H1 (cell line): Measurements from ENCODE around the gene MKX. TPM values are rescaled to one million over a fixed set of nuclear protein-coding genes. Genes with fewer than 3 reads are reported as not detected.

Experiments used
- CTCF ChIA-PET: fragments of 300-600 bp; sonication (Branson Sonifier 250); formaldehyde crosslinking; loops from one replicate; lab custom pipeline; 2021; ENCODE audit not compliant: partially characterized antibody; lab: Charles Lee
- POLR2A ChIA-PET: fragments of 300-600 bp; sonication (Branson Sonifier 250); formaldehyde crosslinking; loops from one replicate; lab custom pipeline; 2021; ENCODE audit warnings: inconsistent platforms; ENCODE audit not compliant: partially characterized antibody; lab: Charles Lee
- DNase-seq, 2 experiments: peaks; one replicate each; pipeline versions ENCODE4 v3.0.0 to v3.0.0-alpha.2; 2010 to 2022; ENCODE audit warnings: low spot score in 2 of 2, low read depth in 1 of 2, mixed read lengths in 1 of 2
- FAIRE-seq: peaks from 2 replicates; lab custom pipeline; 2011; peaks lifted over from hg19 to GRCh38; lab: Jason Lieb, UNC
- H2AFZ ChIP-seq: 2 replicates; pipeline ENCODE4 v1.8.1; 2012; ENCODE audit warnings: low read length, inconsistent platforms
- H2AK5ac ChIP-seq: 2 replicates; pipeline ENCODE4 v1.6.1; 2013; ENCODE audit warnings: low read depth, low read length
- H2BK120ac ChIP-seq: replicated peaks from 2 replicates; pipeline ENCODE3; 2013; ENCODE audit warnings: low read depth, low read length, inconsistent platforms
- H2BK12ac ChIP-seq: 2 replicates; pipeline ENCODE4 v1.6.1; 2013; ENCODE audit warnings: low read depth, low read length
- H2BK15ac ChIP-seq: 2 replicates; pipeline ENCODE4 v1.6.1; 2013; ENCODE audit warnings: low read length
- H2BK20ac ChIP-seq: 2 replicates; pipeline ENCODE4 v1.6.1; 2013; ENCODE audit warnings: low read length
- H2BK5ac ChIP-seq: 2 replicates; pipeline ENCODE4 v1.6.1; 2013; ENCODE audit warnings: low read depth, low read length
- H3K14ac ChIP-seq: 2 replicates; pipeline ENCODE4 v1.6.1; 2013; ENCODE audit warnings: inconsistent platforms; ENCODE audit not compliant: insufficient read length
- H3K18ac ChIP-seq: 2 replicates; pipeline ENCODE4 v1.6.1; 2013; ENCODE audit warnings: low read length; ENCODE audit errors: extremely low read depth
- H3K23ac ChIP-seq: 2 replicates; pipeline ENCODE4 v1.6.1; 2013; ENCODE audit warnings: inconsistent platforms; ENCODE audit not compliant: insufficient read length
- H3K23me2 ChIP-seq: 2 replicates; pipeline ENCODE4 v1.6.1; 2013; ENCODE audit warnings: low read depth, low read length
- H3K27ac ChIP-seq: 2 replicates; pipeline ENCODE4 v1.6.1; 2011; ENCODE audit warnings: low read depth, low read length, inconsistent platforms
- H3K27me3 ChIP-seq, 4 experiments: replicated peaks in 1 of 4; 1 replicate in 1 of 4; 2 replicates in 3 of 4; pipeline versions ENCODE4 v1.6.1 to v1.8.1; 2011 to 2013; ENCODE audit warnings: low read length in 3 of 4, mild to moderate bottlenecking in 3 of 4, inconsistent platforms in 2 of 4, mixed read lengths in 2 of 4, moderate library complexity in 1 of 4; ENCODE audit not compliant: control insufficient read depth in 3 of 4, insufficient read depth in 3 of 4; ENCODE audit errors: extremely low read depth in 1 of 4
- H3K36me3 ChIP-seq, 4 experiments: 2 replicates each; pipeline versions ENCODE4 v1.6.1 to v1.8.1; 2011 to 2013; ENCODE audit warnings: mild to moderate bottlenecking in 4 of 4, low read length in 3 of 4, moderate library complexity in 2 of 4, control low read depth in 1 of 4, inconsistent platforms in 1 of 4; ENCODE audit not compliant: insufficient read depth in 4 of 4, control insufficient read depth in 2 of 4
- H3K4ac ChIP-seq: replicated peaks from 2 replicates; pipeline ENCODE3; 2013; ENCODE audit warnings: low read length, low read depth, mixed read lengths, inconsistent platforms; ENCODE audit not compliant: insufficient read length
- H3K4me1 ChIP-seq, 4 experiments: replicated peaks in 1 of 4; 1 replicate in 1 of 4; 2 replicates in 3 of 4; pipeline versions ENCODE4 v1.6.1 to v1.8.1; 2011 to 2013; ENCODE audit warnings: low read length in 3 of 4, inconsistent platforms in 2 of 4, mixed read lengths in 1 of 4; ENCODE audit not compliant: insufficient read depth in 4 of 4, control insufficient read depth in 3 of 4
- H3K4me2 ChIP-seq, 2 experiments: 2 replicates each; pipeline versions ENCODE4 v1.6.1 to v1.8.1; 2011 to 2013; ENCODE audit warnings: low read depth in 2 of 2, low read length in 2 of 2, control low read depth in 1 of 2, inconsistent platforms in 1 of 2, mild to moderate bottlenecking in 1 of 2; ENCODE audit not compliant: insufficient read depth in 1 of 2
- H3K4me3 ChIP-seq, 4 experiments: fragments of 200-600, 300-600 bp in 1 of 4; sonication (generic), shearing (Covaris generic), sonication (Bioruptor Twin) in 1 of 4; 2 replicates each; pipeline versions ENCODE4 v1.5.1 to v1.8.1; 2011 to 2016; ENCODE audit warnings: low read length in 4 of 4, low read depth in 3 of 4, control low read depth in 2 of 4, inconsistent platforms in 2 of 4, mild to moderate bottlenecking in 2 of 4, mixed read lengths in 1 of 4, moderate library complexity in 1 of 4; ENCODE audit not compliant: insufficient read depth in 2 of 4; ENCODE audit errors: extremely low read depth in 1 of 4
- H3K56ac ChIP-seq: replicated peaks from 2 replicates; pipeline ENCODE3; 2013; ENCODE audit warnings: low read depth, mild to moderate bottlenecking, mixed read lengths, low read length, inconsistent platforms; ENCODE audit not compliant: insufficient read length
- H3K79me1 ChIP-seq: 2 replicates; pipeline ENCODE4 v1.6.1; 2013; ENCODE audit warnings: low read depth, low read length, control low read depth
- H3K79me2 ChIP-seq, 2 experiments: 2 replicates each; pipeline versions ENCODE4 v1.6.1 to v1.8.1; 2012 to 2013; ENCODE audit warnings: low read length in 2 of 2, mild to moderate bottlenecking in 2 of 2, inconsistent platforms in 1 of 2; ENCODE audit not compliant: insufficient read depth in 2 of 2, control insufficient read depth in 1 of 2
- H3K9ac ChIP-seq, 4 experiments: replicated peaks in 1 of 4; 1 replicate in 1 of 4; 2 replicates in 3 of 4; pipeline versions ENCODE4 v1.6.1 to v1.8.1; 2011 to 2013; ENCODE audit warnings: low read depth in 3 of 4, low read length in 3 of 4, control low read depth in 2 of 4, mild to moderate bottlenecking in 2 of 4, moderate library complexity in 2 of 4, inconsistent platforms in 1 of 4; ENCODE audit errors: extremely low read depth in 1 of 4
- H3K9me3 ChIP-seq, 2 experiments: 2 replicates each; pipeline versions ENCODE4 v1.6.1 to v1.8.1; 2012 to 2013; ENCODE audit warnings: mild to moderate bottlenecking in 2 of 2, moderate library complexity in 2 of 2, control low read depth in 1 of 2, inconsistent platforms in 1 of 2, low read depth in 1 of 2, low read length in 1 of 2, mixed read lengths in 1 of 2; ENCODE audit not compliant: insufficient read depth in 2 of 2
- H4K20me1 ChIP-seq, 2 experiments: replicated peaks in 1 of 2; 2 replicates each; pipeline versions ENCODE3 to v1.8.1; 2011 to 2013; ENCODE audit warnings: inconsistent platforms in 2 of 2, low read length in 2 of 2, mild to moderate bottlenecking in 1 of 2; ENCODE audit not compliant: insufficient read depth in 2 of 2, control insufficient read depth in 1 of 2
- H4K5ac ChIP-seq: 2 replicates; pipeline ENCODE4 v1.6.1; 2013; ENCODE audit warnings: low read length, low read depth, mixed read lengths, inconsistent platforms; ENCODE audit not compliant: insufficient read length
- H4K8ac ChIP-seq: 2 replicates; pipeline ENCODE4 v1.8.0; 2013; ENCODE audit warnings: mild to moderate bottlenecking, moderate library complexity, low read length, inconsistent platforms; ENCODE audit not compliant: insufficient read depth; ENCODE audit errors: extremely low read depth
- H4K91ac ChIP-seq: replicated peaks from 2 replicates; pipeline ENCODE3; 2013; ENCODE audit warnings: low read length, mixed read lengths, inconsistent platforms; ENCODE audit not compliant: insufficient read length
- CBX8 ChIP-seq: fragments of 300-800, 300-1000 bp; sonication (generic); IDR thresholded peaks from 2 replicates; pipeline ENCODE4 v1.7.1; 2016; ENCODE audit warnings: low read depth, low read length, borderline replicate concordance
- CEBPB ChIP-seq: IDR thresholded peaks from 2 replicates; pipeline ENCODE4 v1.6.1; 2012; ENCODE audit warnings: low read depth, low read length
- CTBP2 ChIP-seq: IDR thresholded peaks from 2 replicates; pipeline ENCODE4 v1.7.0; 2011; ENCODE audit warnings: borderline replicate concordance, mild to moderate bottlenecking, moderate library complexity, mixed read lengths, low read length; ENCODE audit not compliant: insufficient read depth, insufficient read length
- EP300 ChIP-seq, 2 experiments: IDR thresholded peaks; 1 replicate in 1 of 2; 2 replicates in 1 of 2; pipeline ENCODE4 v1.6.1; 2011 to 2012; ENCODE audit warnings: low read depth in 2 of 2, low read length in 2 of 2, mild to moderate bottlenecking in 2 of 2, borderline replicate concordance in 1 of 2, inconsistent platforms in 1 of 2, moderate library complexity in 1 of 2
- GABPA ChIP-seq: IDR thresholded peaks from 2 replicates; pipeline ENCODE4 v1.6.1; 2011; ENCODE audit warnings: mild to moderate bottlenecking, low read length, moderate library complexity, borderline replicate concordance; ENCODE audit not compliant: insufficient read depth
- KDM5A ChIP-seq: fragments of 200-600 bp; IDR thresholded peaks from 2 replicates; pipeline ENCODE4 v1.7.1; 2012; ENCODE audit warnings: mild to moderate bottlenecking, low read length, inconsistent platforms, mixed read lengths
- PHF8 ChIP-seq: fragments of 200-600 bp; sonication (generic); conservative IDR thresholded peaks from 2 replicates; pipeline ENCODE4 v1.7.1; 2012; ENCODE audit warnings: low read depth, mild to moderate bottlenecking, inconsistent platforms, low read length, moderate library complexity
- RAD21 ChIP-seq, 2 experiments: IDR thresholded peaks in 1 of 2; conservative IDR thresholded peaks in 1 of 2; 2 replicates each; pipeline ENCODE4 v1.6.1; 2011; ENCODE audit warnings: low read depth in 2 of 2, low read length in 2 of 2, improper control_type of control experiment in 1 of 2, inconsistent platforms in 1 of 2, mild to moderate bottlenecking in 1 of 2, moderate library complexity in 1 of 2
- RNF2 ChIP-seq: fragments of 200-900, 300-1000 bp; sonication (generic); IDR thresholded peaks from 2 replicates; pipeline ENCODE4 v1.7.1; 2016; ENCODE audit warnings: borderline replicate concordance, low read depth, mild to moderate bottlenecking, antibody characterized with exemption, low read length; ENCODE audit not compliant: poor library complexity, severe bottlenecking; ENCODE audit errors: missing control alignments
- SIX5 ChIP-seq: IDR thresholded peaks from 2 replicates; pipeline ENCODE4 v1.6.1; 2011; ENCODE audit warnings: mild to moderate bottlenecking, low read depth, low read length
- USF2 ChIP-seq: IDR thresholded peaks from 2 replicates; pipeline ENCODE4 v1.6.1; 2011; ENCODE audit warnings: low read length, improper control_type of control experiment
- ZNF274 ChIP-seq: IDR thresholded peaks from 2 replicates; pipeline ENCODE4 v1.7.0; 2012; ENCODE audit warnings: low read length, borderline replicate concordance; ENCODE audit errors: extremely low read depth
- WGBS, 2 experiments: shearing (Covaris generic) in 1 of 2; methylation state at CpG; one replicate each; pipeline versions ENCODE4 v1.1.6 to v1.1.7; 2013 to 2015; ENCODE audit warnings: low lambda C conversion rate in 2 of 2, mixed read lengths in 2 of 2, inconsistent platforms in 1 of 2, low coverage in 1 of 2, missing lambda C conversion rate in 1 of 2; ENCODE audit not compliant: insufficient replicate concordance in 2 of 2, insufficient coverage in 1 of 2, insufficient read length in 1 of 2; ENCODE audit errors: extremely low coverage in 1 of 2, missing lambda C conversion rate in 1 of 2; 5-methylcytosine and 5-hydroxymethylcytosine counted together
- polyA plus RNA-seq, 7 experiments: library from polyadenylated mRNA; depleted of rRNA in 3 of 7; stranded (reverse) in 5 of 7; unstranded in 2 of 7; fragments of >200 nt in 5 of 7; fragments of 200-250 nt in 2 of 7; gene quantifications; 1 replicate in 5 of 7; 2 replicates in 1 of 7; 4 replicates in 1 of 7; pipeline versions ENCODE4 v1.2.1 to v1.2.3, GENCODE V29; 2011 to 2013; ENCODE audit warnings: missing spikeins in 2 of 7, mixed read lengths in 2 of 7
- total RNA-seq: library from RNA; stranded (reverse); fragmentation: NEBNext Ultra II Directional; extraction: Animal tissue kit (Norgen Biotek cat#: 25700); gene quantifications from 2 replicates; pipeline ENCODE4 v1.2.1, GENCODE V29; 2021

Gene MKX
- total and polyA plus RNA-seq, 2 of the 8 experiments (the other 6 are each of a cell fraction or from before 2014, with no cell fraction given) = 0.21 to 1.3 TPM

DNA sequence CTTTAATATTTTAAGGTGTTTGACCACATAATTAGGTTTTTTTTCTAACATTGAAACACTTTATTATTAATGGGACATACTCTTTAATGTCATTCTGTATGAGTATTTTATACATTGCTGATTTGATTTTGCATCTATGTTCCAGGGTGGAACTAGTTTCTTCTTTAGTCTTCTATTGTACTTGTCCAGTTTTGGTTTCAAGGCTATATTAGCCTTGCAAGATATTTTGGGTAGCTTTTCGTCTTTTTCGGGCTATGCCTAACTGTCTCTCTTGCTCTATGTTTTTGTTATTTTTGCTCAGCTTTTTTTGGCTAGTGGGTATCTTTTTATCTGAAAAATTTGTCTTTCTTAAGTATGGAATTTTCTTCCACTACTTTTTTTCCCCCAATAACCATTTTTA lies 38.7 kb upstream of the MKX start:
- FAIRE-seq = no peak
- TF ChIP-seq CTBP2 (no peak), EP300 (IDR thresholded peaks at IDR 0.05; ENCODE audit: borderline replicate concordance in 1 of 2, low read depth in 2 of 2, low read length in 2 of 2) (no peak), SIX5 (no peak), CEBPB (no peak), ZNF274 (no peak), PHF8 (no peak), KDM5A (no peak), RNF2 (no peak), RAD21 (IDR thresholded peaks at IDR 0.05 in 1 of 2, conservative IDR thresholded peaks at IDR 0.05 in 1 of 2; ENCODE audit: low read depth in 2 of 2, low read length in 2 of 2) (no peak), GABPA (no peak), CBX8 (no peak), USF2 (no peak)

More for the DNA sequence above, 38.7 kb upstream of the MKX start:
- Histone ChIP-seq H2BK15ac (no peak overlapping the region), H3K56ac (no peak overlapping the region), H3K9me3 (no peaks in the 10 kb centered on the region), H2BK12ac (no peak overlapping the region), H2AK5ac (no peak overlapping the region), H4K8ac (no peak overlapping the region), H4K20me1 (no peaks in the 10 kb centered on the region), H4K5ac (no peak overlapping the region), H3K4me2 (no peak overlapping the region), H3K27me3 (no peaks in the 10 kb centered on the region), H3K4me1 (peaks cover 0 to 7% (median 0%) of the 10 kb centered on the region in 4 experiments; a peak in 2 of 7 replicates), H3K14ac (no peak overlapping the region), H3K23me2 (no peaks in the 10 kb centered on the region), H3K36me3 (no peaks in the 10 kb centered on the region), H4K91ac (no peak overlapping the region), H2BK5ac (no peak overlapping the region), H3K4ac (no peak overlapping the region), H2AFZ (no peak overlapping the region), H3K18ac (no peak overlapping the region), H3K79me1 (no peaks in the 10 kb centered on the region), H3K4me3 (no peak overlapping the region), H3K9ac (no peak overlapping the region), H3K27ac (no peak overlapping the region), H3K79me2 (no peaks in the 10 kb centered on the region), H2BK20ac (no peak overlapping the region), H2BK120ac (no peak overlapping the region), H3K23ac (no peak overlapping the region)
- CTCF ChIA-PET = interaction anchor here (0.6 to 1.7 kb wide), 17 partner anchors 9 to 540 kb away, joined by 3 to 13 read pairs (median 3); no protein-coding TSS in a partner anchor
- DNase-seq = no peak
- WGBS, 2 experiments = 100% methylated on average over 2 of the region's 2 CpGs; no CpG with 5 or more reads in 1 of the 2 experiments
- POLR2A ChIA-PET = no interaction called here
